VCaP (cell line): ENCODE results near the gene HTR1D.
"Not testable (repeated sequence)": the region's sequence is repeated elsewhere in the genome, so short reads cannot be mapped to it uniquely, and the experiment has no call there.

Experiments
- H3K27ac ChIP-seq: fragments of 450-650 bp; 2 replicates; pipeline ENCODE4 v1.5.1; 2017
- CTCF ChIP-seq: fragments of 450-650 bp; conservative IDR thresholded peaks from 2 replicates; pipeline ENCODE4 v1.5.1; 2017; ENCODE audit warnings: mild to moderate bottlenecking, moderate library complexity

The HTR1D gene

GRCh38 chr1:23217421-23218115, at the start of gene HTR1D:
TSS of gene HTR1D (minus strand) at chr1:23217502. CDS start at chr1:23194219, 23,283 bp downstream.
- peak within 1 kb of the TSS; percentile 16; the same call in 1 of the 2 replicates for H3K27ac ChIP-seq
- TF ChIP-seq CTCF = no peak

- H3K27ac ChIP-seq = no peak overlapping the region
- TF ChIP-seq CTCF = no peak
Observed at GRCh38 chr1:23263380-23263887, 46.1 kb upstream of the HTR1D start.

GRCh38 chr1:23258082-23258481, 40.8 kb upstream of the HTR1D start:
- not testable (repeated sequence) for H3K27ac ChIP-seq

- not testable (repeated sequence) for H3K27ac ChIP-seq
Observed at GRCh38 chr1:23257371-23257770, 40.1 kb upstream of the HTR1D start.

- no peak overlapping the region for H3K27ac ChIP-seq
- no peak for TF ChIP-seq CTCF
Observed at GRCh38 chr1:23254584-23254983, 37.3 kb upstream of the HTR1D start.

GRCh38 chr1:23251812-23252211, 34.5 kb upstream of the HTR1D start:
- no peak overlapping the region for H3K27ac ChIP-seq
- TF ChIP-seq CTCF = no peak

GRCh38 chr1:23249787-23250454, 32.6 kb upstream of the HTR1D start:
- no peak for TF ChIP-seq CTCF
- peak overlapping the region; percentile 40; the same call in 1 of the 2 replicates for H3K27ac ChIP-seq

GRCh38 chr1:23247276-23247675, 30.0 kb upstream of the HTR1D start:
- TF ChIP-seq CTCF = no peak
- H3K27ac ChIP-seq = no peak overlapping the region
